ENCODE measurements around the gene PTPRJ. TPM values are rescaled to one million over a fixed set of nuclear protein-coding genes. Genes with fewer than 3 reads are reported as not detected.

Gene PTPRJ
- total and polyA plus RNA-seq, 2 experiments from 2014 or later: 9.3 to 16.4 TPM

DNA sequence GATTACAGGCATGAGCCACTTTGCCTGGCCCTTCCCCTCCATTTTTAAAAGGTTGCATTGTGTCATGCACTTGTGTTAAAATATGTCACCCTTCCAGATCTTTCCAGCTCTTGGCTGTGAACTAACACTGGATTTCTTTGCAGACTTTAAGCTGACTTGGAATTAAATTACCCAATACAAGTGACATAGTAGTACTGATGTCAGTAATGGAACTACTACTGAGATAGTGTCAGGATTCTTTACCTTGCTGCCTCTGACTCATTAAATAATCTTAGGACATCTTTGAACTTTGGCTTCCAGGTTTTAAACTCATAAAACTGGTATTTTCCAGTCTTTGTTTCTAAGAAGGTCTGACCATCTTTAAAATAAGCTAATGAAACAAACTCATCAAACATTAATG lies 184.5 kb downstream of the PTPRJ start:
- no peaks in the 10 kb centered on the region for H3K9me2 ChIP-seq (replicated peaks; ENCODE audit: insufficient read depth)
- H3K9me3 ChIP-seq (ENCODE audit: low read depth): no peaks in the 10 kb centered on the region
- H3K27me3 ChIP-seq: no peaks in the 10 kb centered on the region
- no peaks in the 10 kb centered on the region for H3K79me2 ChIP-seq
- no peaks in the 10 kb centered on the region for H4K20me1 ChIP-seq (ENCODE audit: insufficient read depth, poor library complexity, severe bottlenecking)
- H3K27ac ChIP-seq: peak overlapping the region; percentile 85
- TF ChIP-seq EZH2 (IDR thresholded peaks at IDR 0.05; ENCODE audit: borderline replicate concordance): no peak
- TF ChIP-seq EZH2phosphoT487 (IDR thresholded peaks at IDR 0.05; ENCODE audit: low read depth, severe bottlenecking, unreplicated experiment): no peak
- TF ChIP-seq, protein P1, sequence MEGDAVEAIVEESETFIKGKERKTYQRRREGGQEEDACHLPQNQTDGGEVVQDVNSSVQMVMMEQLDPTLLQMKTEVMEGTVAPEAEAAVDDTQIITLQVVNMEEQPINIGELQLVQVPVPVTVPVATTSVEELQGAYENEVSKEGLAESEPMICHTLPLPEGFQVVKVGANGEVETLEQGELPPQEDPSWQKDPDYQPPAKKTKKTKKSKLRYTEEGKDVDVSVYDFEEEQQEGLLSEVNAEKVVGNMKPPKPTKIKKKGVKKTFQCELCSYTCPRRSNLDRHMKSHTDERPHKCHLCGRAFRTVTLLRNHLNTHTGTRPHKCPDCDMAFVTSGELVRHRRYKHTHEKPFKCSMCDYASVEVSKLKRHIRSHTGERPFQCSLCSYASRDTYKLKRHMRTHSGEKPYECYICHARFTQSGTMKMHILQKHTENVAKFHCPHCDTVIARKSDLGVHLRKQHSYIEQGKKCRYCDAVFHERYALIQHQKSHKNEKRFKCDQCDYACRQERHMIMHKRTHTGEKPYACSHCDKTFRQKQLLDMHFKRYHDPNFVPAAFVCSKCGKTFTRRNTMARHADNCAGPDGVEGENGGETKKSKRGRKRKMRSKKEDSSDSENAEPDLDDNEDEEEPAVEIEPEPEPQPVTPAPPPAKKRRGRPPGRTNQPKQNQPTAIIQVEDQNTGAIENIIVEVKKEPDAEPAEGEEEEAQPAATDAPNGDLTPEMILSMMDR (IDR thresholded peaks at IDR 0.05; ENCODE audit: poor library complexity): no peak
- H3K4me3 ChIP-seq: no peak overlapping the region
- no peaks in the 10 kb centered on the region for H3K36me3 ChIP-seq (replicated peaks; ENCODE audit: insufficient read depth, low read depth)
- no peaks in the 10 kb centered on the region for H3K4me1 ChIP-seq (ENCODE audit: insufficient read depth)
- H3K4me2 ChIP-seq: no peak overlapping the region
- no peak overlapping the region for H2AFZ ChIP-seq
- peak; percentile 27 for DNase-seq (ENCODE audit: low spot score)

GRCh38 chr11:48165426-48165825 lies 185.1 kb downstream of the PTPRJ start:
- peak overlapping the region; percentile 72 for H3K27ac ChIP-seq
- no peaks in the 10 kb centered on the region for H3K9me3 ChIP-seq (ENCODE audit: low read depth)
- no peaks in the 10 kb centered on the region for H3K79me2 ChIP-seq
- no peaks in the 10 kb centered on the region for H3K4me1 ChIP-seq (ENCODE audit: insufficient read depth)
- 65% methylated on average over 3 of the region's 3 CpGs for WGBS (ENCODE audit: low lambda C conversion rate, missing lambda C conversion rate)
- no peak for DNase-seq (ENCODE audit: low spot score)
- TF ChIP-seq EZH2phosphoT487 (IDR thresholded peaks at IDR 0.05; ENCODE audit: low read depth, severe bottlenecking, unreplicated experiment) (no peak), EZH2 (IDR thresholded peaks at IDR 0.05; ENCODE audit: borderline replicate concordance) (no peak)
- TF ChIP-seq, protein P1 (IDR thresholded peaks at IDR 0.05; ENCODE audit: poor library complexity): no peak
- no peaks in the 10 kb centered on the region for H3K27me3 ChIP-seq
- no peaks in the 10 kb centered on the region for H4K20me1 ChIP-seq (ENCODE audit: insufficient read depth, poor library complexity, severe bottlenecking)
- H3K4me2 ChIP-seq: no peak overlapping the region
- H3K9me2 ChIP-seq (replicated peaks; ENCODE audit: insufficient read depth): no peaks in the 10 kb centered on the region
- no peak overlapping the region for H2AFZ ChIP-seq
- H3K4me3 ChIP-seq: no peak overlapping the region
- H3K36me3 ChIP-seq (replicated peaks; ENCODE audit: insufficient read depth, low read depth): no peaks in the 10 kb centered on the region

GRCh38 chr11:48167380-48167779 lies 187.0 kb downstream of the PTPRJ start:
- whole genome bisulfite sequencing (ENCODE audit: low lambda C conversion rate, missing lambda C conversion rate): 95% methylated on average over 6 of the region's 6 CpGs
- Histone ChIP-seq H3K9me3 (ENCODE audit: low read depth) (no peaks in the 10 kb centered on the region), H3K4me1 (ENCODE audit: insufficient read depth) (no peaks in the 10 kb centered on the region), H3K4me3 (no peak overlapping the region), H3K9me2 (replicated peaks; ENCODE audit: insufficient read depth) (no peaks in the 10 kb centered on the region), H3K4me2 (no peak overlapping the region), H3K79me2 (no peaks in the 10 kb centered on the region), H4K20me1 (ENCODE audit: insufficient read depth, poor library complexity, severe bottlenecking) (no peaks in the 10 kb centered on the region), H3K27me3 (no peaks in the 10 kb centered on the region), H3K27ac (no peak overlapping the region), H3K36me3 (replicated peaks; ENCODE audit: insufficient read depth, low read depth) (no peaks in the 10 kb centered on the region), H2AFZ (no peak overlapping the region)
- DNase-seq (ENCODE audit: low spot score): no peak
- TF ChIP-seq EZH2 (IDR thresholded peaks at IDR 0.05; ENCODE audit: borderline replicate concordance): no peak
- no peak for TF ChIP-seq EZH2phosphoT487 (IDR thresholded peaks at IDR 0.05; ENCODE audit: low read depth, severe bottlenecking, unreplicated experiment)
- TF ChIP-seq, protein P1 (IDR thresholded peaks at IDR 0.05; ENCODE audit: poor library complexity): no peak

GRCh38 chr11:48168815-48169214 lies 188.5 kb downstream of the PTPRJ start:
- H3K4me1 ChIP-seq (ENCODE audit: insufficient read depth): no peaks in the 10 kb centered on the region
- 90% methylated on average over 6 of the region's 6 CpGs for WGBS (ENCODE audit: low lambda C conversion rate, missing lambda C conversion rate)
- no peaks in the 10 kb centered on the region for H3K36me3 ChIP-seq (replicated peaks; ENCODE audit: insufficient read depth, low read depth)
- H3K4me3 ChIP-seq: no peak overlapping the region
- H3K9me3 ChIP-seq (ENCODE audit: low read depth): no peaks in the 10 kb centered on the region
- no peaks in the 10 kb centered on the region for H3K27me3 ChIP-seq
- H2AFZ ChIP-seq: no peak overlapping the region
- no peak overlapping the region for H3K27ac ChIP-seq
- TF ChIP-seq EZH2phosphoT487 (IDR thresholded peaks at IDR 0.05; ENCODE audit: low read depth, severe bottlenecking, unreplicated experiment) (no peak), EZH2 (IDR thresholded peaks at IDR 0.05; ENCODE audit: borderline replicate concordance) (no peak)
- TF ChIP-seq, protein P1 (IDR thresholded peaks at IDR 0.05; ENCODE audit: poor library complexity): no peak
- H3K4me2 ChIP-seq: no peak overlapping the region
- H3K79me2 ChIP-seq: no peaks in the 10 kb centered on the region
- no peaks in the 10 kb centered on the region for H4K20me1 ChIP-seq (ENCODE audit: insufficient read depth, poor library complexity, severe bottlenecking)
- no peak for DNase-seq (ENCODE audit: low spot score)
- H3K9me2 ChIP-seq (replicated peaks; ENCODE audit: insufficient read depth): no peaks in the 10 kb centered on the region

Data from hepatocyte (in vitro differentiated cells).